Measurements from ENCODE around the gene PLTP. TPM values are rescaled to one million over a fixed set of nuclear protein-coding genes. Genes with fewer than 3 reads are reported as not detected.
"Not testable (repeated sequence)": the region's sequence is repeated elsewhere in the genome, so short reads cannot be mapped to it uniquely, and the experiment has no call there.

PLTP gene
- total RNA-seq, 1 experiment from 2014 or later = 19.8 TPM

- Histone ChIP-seq H3K9me2 (replicated peaks; ENCODE audit: insufficient read depth, low read length) (no peaks in the 10 kb centered on the region), H3K4me2 (ENCODE audit: low read depth, low read length, poor library complexity, severe bottlenecking) (no peak overlapping the region), H4K20me1 (ENCODE audit: insufficient read depth, low read depth, low read length) (no peaks in the 10 kb centered on the region), H3K27me3 (ENCODE audit: low read length) (no peaks in the 10 kb centered on the region), H3K27ac (ENCODE audit: low read length) (no peak overlapping the region), H3K9ac (ENCODE audit: low read length) (no peak overlapping the region), H2AFZ (ENCODE audit: low read length) (no peak overlapping the region), H3K79me2 (ENCODE audit: low read length) (peaks cover 31% of the 10 kb centered on the region), H3K4me3 (ENCODE audit: low read length) (no peak overlapping the region), H3K4me1 (ENCODE audit: low read length) (peaks cover 5% of the 10 kb centered on the region), H3K9me3 (ENCODE audit: low read length) (no peaks in the 10 kb centered on the region), H3K36me3 (ENCODE audit: insufficient read depth, low read length) (peaks cover 26% of the 10 kb centered on the region; the same call in 1 of the 2 replicates)
- DNase-seq = no peak
Observed at GRCh38 chr20:45938727-45939438, 26.9 kb upstream of the PLTP start.

- H3K9ac ChIP-seq (ENCODE audit: low read length) = no peak overlapping the region
- peaks cover 20% of the 10 kb centered on the region; the same call in 1 of the 2 replicates for H3K36me3 ChIP-seq (ENCODE audit: insufficient read depth, low read length)
- H3K9me2 ChIP-seq (replicated peaks; ENCODE audit: insufficient read depth, low read length) = no peaks in the 10 kb centered on the region
- H3K27ac ChIP-seq (ENCODE audit: low read length) = no peak overlapping the region
- no peak for DNase-seq
- no peak overlapping the region for H3K4me2 ChIP-seq (ENCODE audit: low read depth, low read length, poor library complexity, severe bottlenecking)
- H2AFZ ChIP-seq (ENCODE audit: low read length) = no peak overlapping the region
- H3K4me3 ChIP-seq (ENCODE audit: low read length) = no peak overlapping the region
- no peaks in the 10 kb centered on the region for H3K9me3 ChIP-seq (ENCODE audit: low read length)
- H3K79me2 ChIP-seq (ENCODE audit: low read length) = peaks cover 31% of the 10 kb centered on the region
- peaks cover 11% of the 10 kb centered on the region for H3K4me1 ChIP-seq (ENCODE audit: low read length)
- H3K27me3 ChIP-seq (ENCODE audit: low read length) = no peaks in the 10 kb centered on the region
- no peaks in the 10 kb centered on the region for H4K20me1 ChIP-seq (ENCODE audit: insufficient read depth, low read depth, low read length)
Observed at GRCh38 chr20:45937765-45938164, 25.8 kb upstream of the PLTP start.

GRCh38 chr20:45935416-45936046 lies 23.6 kb upstream of the PLTP start:
- DNase-seq = no peak
- Histone ChIP-seq H3K27ac (ENCODE audit: low read length) (peak overlapping the region; percentile 35), H3K9me3 (ENCODE audit: low read length) (no peaks in the 10 kb centered on the region), H3K4me1 (ENCODE audit: low read length) (peaks cover 11% of the 10 kb centered on the region), H3K4me2 (ENCODE audit: low read depth, low read length, poor library complexity, severe bottlenecking) (peak overlapping the region; percentile 92), H3K9ac (ENCODE audit: low read length) (peak overlapping the region; percentile 70), H3K79me2 (ENCODE audit: low read length) (peaks cover 31% of the 10 kb centered on the region), H3K27me3 (ENCODE audit: low read length) (no peaks in the 10 kb centered on the region), H3K36me3 (ENCODE audit: insufficient read depth, low read length) (peaks cover 20% of the 10 kb centered on the region; the same call in 1 of the 2 replicates), H2AFZ (ENCODE audit: low read length) (peak overlapping the region; percentile 64; the same call in 1 of the 2 replicates), H3K4me3 (ENCODE audit: low read length) (peak overlapping the region; percentile 95), H4K20me1 (ENCODE audit: insufficient read depth, low read depth, low read length) (no peaks in the 10 kb centered on the region), H3K9me2 (replicated peaks; ENCODE audit: insufficient read depth, low read length) (no peaks in the 10 kb centered on the region)

- peak within 1 kb of the TSS; percentile 94 for H3K4me2 ChIP-seq (ENCODE audit: low read depth, low read length, poor library complexity, severe bottlenecking)
- peak within 1 kb of the TSS; percentile 95 for H3K4me3 ChIP-seq (ENCODE audit: low read length)
- DNase-seq = peak; percentile 99
- peaks cover 14% of the 10 kb centered on the region; the same call in 1 of the 2 replicates for H3K36me3 ChIP-seq (ENCODE audit: insufficient read depth, low read length)
- peaks cover 11% of the 10 kb centered on the region for H3K4me1 ChIP-seq (ENCODE audit: low read length)
- H3K27ac ChIP-seq (ENCODE audit: low read length) = peak within 1 kb of the TSS; percentile 87
- no peaks in the 10 kb centered on the region for H3K9me3 ChIP-seq (ENCODE audit: low read length)
- H3K27me3 ChIP-seq (ENCODE audit: low read length) = no peaks in the 10 kb centered on the region
- H3K9me2 ChIP-seq (replicated peaks; ENCODE audit: insufficient read depth, low read length) = no peaks in the 10 kb centered on the region
- peak within 1 kb of the TSS; percentile 99 for H3K9ac ChIP-seq (ENCODE audit: low read length)
- peak within 1 kb of the TSS; percentile 75; the same call in 1 of the 2 replicates for H2AFZ ChIP-seq (ENCODE audit: low read length)
- no peaks in the 10 kb centered on the region for H4K20me1 ChIP-seq (ENCODE audit: insufficient read depth, low read depth, low read length)
- peaks cover 31% of the 10 kb centered on the region for H3K79me2 ChIP-seq (ENCODE audit: low read length)
Observed at GRCh38 chr20:45934586-45935415, 22.8 kb upstream of the PLTP start, which contains the start of gene PCIF1. Gene PCIF1 (plus strand): TSS chr20:45934683. CDS start chr20:45939000, 4,317 bp downstream.

- peak; percentile 90 for DNase-seq
- Histone ChIP-seq H3K4me1 (ENCODE audit: low read length) (peaks cover 11% of the 10 kb centered on the region), H3K79me2 (ENCODE audit: low read length) (peaks cover 31% of the 10 kb centered on the region), H3K4me2 (ENCODE audit: low read depth, low read length, poor library complexity, severe bottlenecking) (peak overlapping the region; percentile 94), H3K36me3 (ENCODE audit: insufficient read depth, low read length) (peaks cover 7% of the 10 kb centered on the region; the same call in 1 of the 2 replicates), H3K27ac (ENCODE audit: low read length) (peak overlapping the region; percentile 87), H3K9me3 (ENCODE audit: low read length) (no peaks in the 10 kb centered on the region), H2AFZ (ENCODE audit: low read length) (peak overlapping the region; percentile 75; the same call in 1 of the 2 replicates), H3K4me3 (ENCODE audit: low read length) (peak overlapping the region; percentile 95), H3K9me2 (replicated peaks; ENCODE audit: insufficient read depth, low read length) (no peaks in the 10 kb centered on the region), H3K9ac (ENCODE audit: low read length) (peak overlapping the region; percentile 99), H4K20me1 (ENCODE audit: insufficient read depth, low read depth, low read length) (no peaks in the 10 kb centered on the region), H3K27me3 (ENCODE audit: low read length) (no peaks in the 10 kb centered on the region)
Observed at GRCh38 chr20:45934046-45934585, 22.2 kb upstream of the PLTP start.

- no peaks in the 10 kb centered on the region for H4K20me1 ChIP-seq (ENCODE audit: insufficient read depth, low read depth, low read length)
- H3K27me3 ChIP-seq (ENCODE audit: low read length) = no peaks in the 10 kb centered on the region
- peak; percentile 70 for DNase-seq
- H3K79me2 ChIP-seq (ENCODE audit: low read length) = peaks cover 31% of the 10 kb centered on the region
- H3K9ac ChIP-seq (ENCODE audit: low read length) = peak overlapping the region; percentile 99
- peaks cover 5% of the 10 kb centered on the region; the same call in 1 of the 2 replicates for H3K36me3 ChIP-seq (ENCODE audit: insufficient read depth, low read length)
- peak overlapping the region; percentile 87; the same call in 1 of the 2 replicates for H3K27ac ChIP-seq (ENCODE audit: low read length)
- peak overlapping the region; percentile 95 for H3K4me3 ChIP-seq (ENCODE audit: low read length)
- peak overlapping the region; percentile 75; the same call in 1 of the 2 replicates for H2AFZ ChIP-seq (ENCODE audit: low read length)
- H3K9me3 ChIP-seq (ENCODE audit: low read length) = no peaks in the 10 kb centered on the region
- peaks cover 11% of the 10 kb centered on the region for H3K4me1 ChIP-seq (ENCODE audit: low read length)
- no peaks in the 10 kb centered on the region for H3K9me2 ChIP-seq (replicated peaks; ENCODE audit: insufficient read depth, low read length)
- peak overlapping the region; percentile 94 for H3K4me2 ChIP-seq (ENCODE audit: low read depth, low read length, poor library complexity, severe bottlenecking)
Observed at GRCh38 chr20:45933266-45934045, 21.5 kb upstream of the PLTP start.

- not testable (repeated sequence) for H3K9ac ChIP-seq (ENCODE audit: low read length); H3K9me3 ChIP-seq (ENCODE audit: low read length); H3K27me3 ChIP-seq (ENCODE audit: low read length); H3K36me3 ChIP-seq (ENCODE audit: insufficient read depth, low read length); H3K4me3 ChIP-seq (ENCODE audit: low read length); H3K4me2 ChIP-seq (ENCODE audit: low read depth, low read length, poor library complexity, severe bottlenecking); H2AFZ ChIP-seq (ENCODE audit: low read length); H4K20me1 ChIP-seq (ENCODE audit: insufficient read depth, low read depth, low read length); DNase-seq; H3K27ac ChIP-seq (ENCODE audit: low read length); H3K9me2 ChIP-seq (replicated peaks; ENCODE audit: insufficient read depth, low read length)
- peaks cover 13% of the 10 kb centered on the region for H3K79me2 ChIP-seq (ENCODE audit: low read length)
- H3K4me1 ChIP-seq (ENCODE audit: low read length) = peaks cover 11% of the 10 kb centered on the region
Observed at GRCh38 chr20:45931680-45932079, 19.7 kb upstream of the PLTP start.

Data from Karpas-422 (cell line).